Kidney (tissue), 14 donors: ENCODE measurements around the gene ERP29. TPM values are rescaled to one million over a fixed set of nuclear protein-coding genes. Genes with fewer than 3 reads are reported as not detected.

ENCODE experiments used
- DNase-seq, 5 donors: peaks; one replicate each; pipeline ENCODE4 v3.0.0-alpha.2; 2013 to 2020
- FAIRE-seq: peaks from 2 replicates; lab custom pipeline; 2012; peaks lifted over from hg19 to GRCh38; lab: Jason Lieb, UNC
- H3K27ac ChIP-seq, 2 donors: one replicate each; pipeline ENCODE4 v1.7.0; 2013; ENCODE audit warnings: low read depth in 2 of 2, low read length in 2 of 2, inconsistent platforms in 1 of 2
- H3K27me3 ChIP-seq: one replicate; pipeline ENCODE4 v1.7.1; 2013; ENCODE audit warnings: low read length, inconsistent platforms; ENCODE audit not compliant: control insufficient read depth, insufficient read depth
- H3K36me3 ChIP-seq, 3 donors: one replicate each; pipeline versions ENCODE4 v1.7.0 to v1.7.1; 2013; ENCODE audit warnings: low read length in 3 of 3, control low read depth in 1 of 3, inconsistent platforms in 1 of 3; ENCODE audit not compliant: insufficient read depth in 3 of 3, control insufficient read depth in 2 of 3
- H3K4me1 ChIP-seq, 3 donors: one replicate each; pipeline versions ENCODE4 v1.7.0 to v1.7.1; 2013; ENCODE audit warnings: low read length in 3 of 3, inconsistent platforms in 1 of 3, low read depth in 1 of 3; ENCODE audit not compliant: control insufficient read depth in 2 of 3, insufficient read depth in 2 of 3
- H3K4me3 ChIP-seq, 3 donors: one replicate each; pipeline versions ENCODE4 v1.7.0 to v1.8.1; 2013; ENCODE audit warnings: low read length in 3 of 3, control low read depth in 1 of 3, inconsistent platforms in 1 of 3
- H3K9ac ChIP-seq, 3 donors: one replicate each; pipeline versions ENCODE4 v1.7.0 to v1.7.1; 2013; ENCODE audit warnings: low read length in 3 of 3, control low read depth in 1 of 3, inconsistent platforms in 1 of 3
- H3K9me3 ChIP-seq, 3 donors: one replicate each; pipeline versions ENCODE4 v1.7.0 to v1.7.1; 2013; ENCODE audit warnings: low read length in 3 of 3, control low read depth in 1 of 3, inconsistent platforms in 1 of 3; ENCODE audit not compliant: control insufficient read depth in 2 of 3, insufficient read depth in 1 of 3
- intact Hi-C: fragments of 100-400 bp; cut with DNase I; formaldehyde crosslinking; loops from one replicate; pipeline ENCODE4 v1.11.1; 2022
- polyA plus RNA-seq: library from polyadenylated mRNA; stranded (reverse); fragments of 350-450 nt; fragmentation: Illumina TruSeq; extraction: RNeasy Lipid Tissue Mini Kit (QIAGEN cat#74804); gene quantifications from one replicate; pipeline ENCODE4 v1.2.3, GENCODE V29; 2014; ENCODE audit warnings: low read depth, low replicate concordance; ENCODE audit not compliant: insufficient read depth
- total RNA-seq: library from RNA; stranded (reverse); fragmentation: NEBNext Ultra II Directional; extraction: Animal tissue kit (Norgen Biotek cat#: 25700); gene quantifications from one replicate; pipeline ENCODE4 v1.2.1, GENCODE V29; 2021
- TF ChIP-seq, protein P1 (sequence below): IDR thresholded peaks from 3 replicates; pipeline ENCODE4 v1.5.1; 2012; ENCODE audit warnings: mild to moderate bottlenecking, moderate library complexity, borderline replicate concordance; ENCODE audit not compliant: insufficient read depth; ENCODE audit errors: extremely low read depth
- donor health status: control.
- donor health status: control.
- donor health status: control.
- donor health status: control.
- donor health status: control.
- donor health status: DM: yes; HTN: yes; CAD: no.
- donor health status: Normal renal cell carcinoma (clear cell type).

The ERP29 gene
- total and polyA plus RNA-seq, 2 donors from 2014 or later = 104 to 220 TPM

DNA sequence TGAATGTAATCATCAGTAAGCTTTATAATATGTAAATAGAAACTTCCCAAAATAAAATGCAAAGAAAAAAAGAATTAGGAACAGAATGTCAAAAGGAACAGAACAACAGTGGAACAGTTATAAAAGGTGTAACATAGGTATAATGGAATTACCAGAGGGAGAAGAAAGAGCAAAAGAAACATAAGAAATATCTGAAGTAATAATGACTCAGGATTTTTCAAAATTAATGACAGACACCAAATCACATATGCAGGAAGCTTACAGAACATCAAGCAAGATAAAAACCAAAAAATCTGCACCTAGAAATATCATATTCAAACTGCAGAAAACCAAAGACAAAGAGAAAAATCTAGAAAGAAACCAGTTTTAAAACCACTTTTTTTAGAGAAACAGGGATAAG, 36.4 kb upstream of the ERP29 start:
- TF ChIP-seq, protein P1, sequence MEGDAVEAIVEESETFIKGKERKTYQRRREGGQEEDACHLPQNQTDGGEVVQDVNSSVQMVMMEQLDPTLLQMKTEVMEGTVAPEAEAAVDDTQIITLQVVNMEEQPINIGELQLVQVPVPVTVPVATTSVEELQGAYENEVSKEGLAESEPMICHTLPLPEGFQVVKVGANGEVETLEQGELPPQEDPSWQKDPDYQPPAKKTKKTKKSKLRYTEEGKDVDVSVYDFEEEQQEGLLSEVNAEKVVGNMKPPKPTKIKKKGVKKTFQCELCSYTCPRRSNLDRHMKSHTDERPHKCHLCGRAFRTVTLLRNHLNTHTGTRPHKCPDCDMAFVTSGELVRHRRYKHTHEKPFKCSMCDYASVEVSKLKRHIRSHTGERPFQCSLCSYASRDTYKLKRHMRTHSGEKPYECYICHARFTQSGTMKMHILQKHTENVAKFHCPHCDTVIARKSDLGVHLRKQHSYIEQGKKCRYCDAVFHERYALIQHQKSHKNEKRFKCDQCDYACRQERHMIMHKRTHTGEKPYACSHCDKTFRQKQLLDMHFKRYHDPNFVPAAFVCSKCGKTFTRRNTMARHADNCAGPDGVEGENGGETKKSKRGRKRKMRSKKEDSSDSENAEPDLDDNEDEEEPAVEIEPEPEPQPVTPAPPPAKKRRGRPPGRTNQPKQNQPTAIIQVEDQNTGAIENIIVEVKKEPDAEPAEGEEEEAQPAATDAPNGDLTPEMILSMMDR = no peak
- Histone ChIP-seq H3K9ac (no peak overlapping the region), H3K27ac (no peak overlapping the region), H3K9me3 (no peaks in the 10 kb centered on the region), H3K27me3 (no peaks in the 10 kb centered on the region), H3K4me3 (no peak overlapping the region), H3K36me3 (no peaks in the 10 kb centered on the region), H3K4me1 (no peaks in the 10 kb centered on the region)
- no peak for DNase-seq
- intact Hi-C loops = no loop called here
- no peak for FAIRE-seq

GRCh38 chr12:111978545-111978944, 34.7 kb upstream of the ERP29 start:
- no peaks in the 10 kb centered on the region for H3K9me3 ChIP-seq
- no peak overlapping the region for H3K27ac ChIP-seq
- DNase-seq (no peak), FAIRE-seq (no peak)
- H3K36me3 ChIP-seq = peaks cover 0 to 4% (median 0%) of the 10 kb centered on the region in 3 donors
- H3K4me3 ChIP-seq = no peak overlapping the region
- H3K9ac ChIP-seq = no peak overlapping the region
- TF ChIP-seq, protein P1 = no peak
- H3K27me3 ChIP-seq = no peaks in the 10 kb centered on the region
- intact Hi-C loops = no loop called here
- H3K4me1 ChIP-seq = no peaks in the 10 kb centered on the region

GRCh38 chr12:111980598-111980997, 32.6 kb upstream of the ERP29 start:
- H3K9me3 ChIP-seq = no peaks in the 10 kb centered on the region
- intact Hi-C loops = no loop called here
- FAIRE-seq = no peak
- H3K4me3 ChIP-seq = no peak overlapping the region
- no peak overlapping the region for H3K9ac ChIP-seq
- TF ChIP-seq, protein P1 = no peak
- no peak for DNase-seq
- no peaks in the 10 kb centered on the region for H3K4me1 ChIP-seq
- H3K27ac ChIP-seq = no peak overlapping the region
- H3K36me3 ChIP-seq = peaks cover 0 to 4% (median 0%) of the 10 kb centered on the region in 3 donors
- H3K27me3 ChIP-seq = no peaks in the 10 kb centered on the region

GRCh38 chr12:111981987-111982386, 31.2 kb upstream of the ERP29 start:
- no peaks in the 10 kb centered on the region for H3K27me3 ChIP-seq
- TF ChIP-seq, protein P1 = no peak
- peaks cover 0 to 4% (median 0%) of the 10 kb centered on the region in 3 donors for H3K36me3 ChIP-seq
- intact Hi-C loops = no loop called here
- no peaks in the 10 kb centered on the region for H3K9me3 ChIP-seq
- H3K9ac ChIP-seq = no peak overlapping the region
- no peak overlapping the region for H3K27ac ChIP-seq
- FAIRE-seq (no peak), DNase-seq (no peak)
- no peaks in the 10 kb centered on the region for H3K4me1 ChIP-seq
- no peak overlapping the region for H3K4me3 ChIP-seq
